ENCODE data around the gene POLR2E.

The POLR2E gene

GRCh38 chr19:1109697-1110671 is 14.8 kb upstream of the POLR2E start:
- DNase-seq: no peak

- no peak for DNase-seq
These were observed 13.9 kb upstream of the POLR2E start for GRCh38 chr19:1109032-1109551.

- no peak for DNase-seq
These were observed 13.3 kb upstream of the POLR2E start for GRCh38 chr19:1108291-1109031.

GRCh38 chr19:1107661-1108261 is 12.6 kb upstream of the POLR2E start:
- DNase-seq: no peak

- no peak for DNase-seq
These were observed 11.9 kb upstream of the POLR2E start for GRCh38 chr19:1106841-1107660.

- no peak for DNase-seq
These were observed 11.0 kb upstream of the POLR2E start for GRCh38 chr19:1105873-1106840.

- no peak for DNase-seq
These were observed 10.1 kb upstream of the POLR2E start for GRCh38 chr19:1105008-1105872.

GRCh38 chr19:1104311-1105007 is 9.3 kb upstream of the POLR2E start:
- DNase-seq: peak; percentile 79

GRCh38 chr19:1103708-1104310 is 8.6 kb upstream of the POLR2E start, which contains the start of gene GPX4:
GPX4 (plus strand) TSS chr19:1103994; CDS start chr19:1104044, 50 bp downstream.
- DNase-seq: peak; percentile 98

GRCh38 chr19:1103132-1103707 is 8.0 kb upstream of the POLR2E start:
- DNase-seq: no peak

GRCh38 chr19:1102407-1103131 is 7.4 kb upstream of the POLR2E start:
- DNase-seq: peak; percentile 65

- no peak for DNase-seq
These were observed 6.1 kb upstream of the POLR2E start for GRCh38 chr19:1101337-1101698.

GRCh38 chr19:1098177-1099051 is 3.2 kb upstream of the POLR2E start:
- DNase-seq: no peak

- no peak for DNase-seq
These were observed 2.6 kb upstream of the POLR2E start for GRCh38 chr19:1097810-1098176.

GRCh38 chr19:1094655-1094977 is 559 bp downstream of the POLR2E start:
- no peak for DNase-seq

GRCh38 chr19:1093811-1094553 is 1.2 kb downstream of the POLR2E start:
- DNase-seq: no peak
